Suprapubic skin (tissue), 3 donors: ENCODE results near the gene TACR1.

Experiments
- CTCF ChIP-seq, 2 donors: fragments of 200-600 bp in 1 of 2; fragments of 450-650 bp in 1 of 2; sonication (generic) in 1 of 2; IDR thresholded peaks; one replicate each; pipeline ENCODE4 v1.5.1; 2016 to 2019; ENCODE audit warnings: antibody characterized with exemption in 2 of 2, mild to moderate bottlenecking in 1 of 2, moderate library complexity in 1 of 2
- POLR2A ChIP-seq, 2 donors: fragments of 450-650 bp; IDR thresholded peaks; one replicate each; pipeline ENCODE4 v1.6.1; 2017; ENCODE audit warnings: antibody characterized with exemption in 2 of 2, mild to moderate bottlenecking in 2 of 2, moderate library complexity in 2 of 2

DNA sequence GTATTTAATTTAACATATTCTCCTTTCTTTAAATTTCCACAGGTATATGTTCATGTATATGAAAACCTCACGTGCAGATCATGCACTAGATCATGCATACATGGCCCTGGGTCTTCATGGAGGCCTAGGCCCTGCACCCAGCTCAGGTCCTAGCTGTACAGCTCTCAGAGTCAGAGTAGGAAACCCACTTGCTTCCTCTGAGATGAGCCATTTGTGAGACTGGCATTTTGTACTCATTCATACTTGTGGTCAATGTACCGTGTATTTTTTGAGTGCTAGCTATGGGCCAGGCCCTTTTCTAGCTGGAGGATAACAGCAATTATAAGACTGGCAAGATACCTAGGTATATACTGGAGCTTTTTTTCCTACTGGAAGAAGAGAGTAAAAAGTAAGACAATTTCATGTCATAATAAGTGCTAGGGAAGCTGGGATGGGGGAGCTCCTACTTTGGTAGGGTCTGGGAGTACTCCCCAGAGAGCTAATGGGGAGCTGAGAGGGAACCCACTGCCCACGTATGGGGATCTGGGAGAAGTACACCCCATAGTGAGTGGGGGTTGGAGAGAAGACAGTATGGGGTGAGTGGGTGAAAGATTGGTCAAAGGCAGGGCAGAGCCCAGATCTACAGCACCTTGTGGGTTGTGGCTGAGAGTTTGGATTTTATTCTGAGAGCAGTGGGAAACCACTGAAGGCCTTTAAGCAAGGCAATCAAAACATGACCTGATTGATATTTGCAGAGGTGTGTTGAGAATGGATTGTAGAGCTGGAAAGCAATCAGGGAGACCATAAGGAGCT lies 168.9 kb downstream of the TACR1 start:
- TF ChIP-seq POLR2A (IDR thresholded peaks at IDR 0.05), result no peak
- TF ChIP-seq CTCF (IDR thresholded peaks at IDR 0.05), result no peak
